Measurements from ENCODE around the gene CDK11B.
"Not testable (repeated sequence)": the region's sequence is repeated elsewhere in the genome, so short reads cannot be mapped to it uniquely, and the experiment has no call there.

DNA sequence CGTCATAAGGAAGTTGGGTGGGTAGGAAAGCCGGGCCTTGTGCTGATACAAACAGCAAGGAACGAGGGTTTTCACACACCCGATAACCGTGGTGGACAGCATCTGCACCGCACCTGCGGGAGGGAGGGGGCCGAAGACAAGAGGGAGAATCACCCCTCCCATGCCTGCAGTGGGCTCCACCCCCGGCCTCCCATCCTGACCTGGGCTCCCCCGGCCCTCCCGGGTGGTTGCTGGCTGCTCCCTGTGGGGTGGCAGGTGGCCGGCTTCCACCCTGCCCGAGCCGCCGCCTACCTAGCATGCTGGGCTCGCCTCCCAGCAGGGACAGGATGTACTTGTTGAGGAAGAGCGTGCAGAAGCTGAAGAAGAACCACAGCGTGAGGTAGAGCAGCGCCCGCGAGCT lies 17.3 kb upstream of the CDK11B start:
- TF ChIP-seq, protein P1, sequence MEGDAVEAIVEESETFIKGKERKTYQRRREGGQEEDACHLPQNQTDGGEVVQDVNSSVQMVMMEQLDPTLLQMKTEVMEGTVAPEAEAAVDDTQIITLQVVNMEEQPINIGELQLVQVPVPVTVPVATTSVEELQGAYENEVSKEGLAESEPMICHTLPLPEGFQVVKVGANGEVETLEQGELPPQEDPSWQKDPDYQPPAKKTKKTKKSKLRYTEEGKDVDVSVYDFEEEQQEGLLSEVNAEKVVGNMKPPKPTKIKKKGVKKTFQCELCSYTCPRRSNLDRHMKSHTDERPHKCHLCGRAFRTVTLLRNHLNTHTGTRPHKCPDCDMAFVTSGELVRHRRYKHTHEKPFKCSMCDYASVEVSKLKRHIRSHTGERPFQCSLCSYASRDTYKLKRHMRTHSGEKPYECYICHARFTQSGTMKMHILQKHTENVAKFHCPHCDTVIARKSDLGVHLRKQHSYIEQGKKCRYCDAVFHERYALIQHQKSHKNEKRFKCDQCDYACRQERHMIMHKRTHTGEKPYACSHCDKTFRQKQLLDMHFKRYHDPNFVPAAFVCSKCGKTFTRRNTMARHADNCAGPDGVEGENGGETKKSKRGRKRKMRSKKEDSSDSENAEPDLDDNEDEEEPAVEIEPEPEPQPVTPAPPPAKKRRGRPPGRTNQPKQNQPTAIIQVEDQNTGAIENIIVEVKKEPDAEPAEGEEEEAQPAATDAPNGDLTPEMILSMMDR (IDR thresholded peaks at IDR 0.05; ENCODE audit: insufficient read depth, low read depth, low read length): not testable (repeated sequence)
- not testable (repeated sequence) for TF ChIP-seq EZH2 (IDR thresholded peaks at IDR 0.05; ENCODE audit: insufficient read depth, low read length)
